SK-N-SH (cell line): ENCODE results near the gene FBP1.

Source experiments
- CTCF ChIP-seq: fragments of 200-600 bp; sonication (generic); IDR thresholded peaks from 2 replicates; pipeline ENCODE4 v1.6.1; 2017; ENCODE audit warnings: antibody characterized with exemption, mild to moderate bottlenecking, moderate library complexity
- EP300 ChIP-seq, 2 experiments: IDR thresholded peaks; 2 replicates each; pipeline versions ENCODE4 v1.4.0 to v1.6.1; 2012; ENCODE audit warnings: borderline replicate concordance in 1 of 2, low read depth in 1 of 2, low read length in 1 of 2
- FOXM1 ChIP-seq: IDR thresholded peaks from 2 replicates; pipeline ENCODE4 v1.4.0; 2012; ENCODE audit warnings: low read depth, mild to moderate bottlenecking
- USF2 ChIP-seq: fragments of 150-350 bp; IDR thresholded peaks from 2 replicates; pipeline ENCODE4 v1.6.1; 2017; ENCODE audit warnings: antibody characterized with exemption, low read length, low read depth, borderline replicate concordance

- TF ChIP-seq CTCF = no peak
- no peak for TF ChIP-seq USF2
- no peak for TF ChIP-seq EP300 (IDR thresholded peaks at IDR 0.05; ENCODE audit: borderline replicate concordance in 1 of 2, low read depth in 1 of 2, low read length in 1 of 2)
- no peak for TF ChIP-seq FOXM1
Observed at GRCh38 chr9:94639061-94639998, at the start of gene FBP1.
